Right cardiac atrium (tissue), 5 donors: ENCODE results near the gene SLC25A12. TPM values are rescaled to one million over a fixed set of nuclear protein-coding genes. Genes with fewer than 3 reads are reported as not detected.

Source experiments
- ATAC-seq, 2 donors: fragments of 200-7000 bp; cut with Tn5 transposase; one replicate each; pipeline versions ENCODE4 v1.8.0 to v1.9.1; 2020; ENCODE audit warnings: moderate library complexity in 2 of 2, mild to moderate bottlenecking in 1 of 2
- DNase-seq, 3 donors: peaks; one replicate each; pipeline ENCODE4 v3.0.0-alpha.2; 2020
- H3K27ac ChIP-seq: one replicate; pipeline ENCODE4 v1.5.1; 2013; ENCODE audit warnings: mild to moderate bottlenecking, low read length, control low read depth, moderate library complexity
- H3K27me3 ChIP-seq: one replicate; pipeline ENCODE4 v1.6.1; 2013; ENCODE audit not compliant: control insufficient read depth, insufficient read depth
- H3K4me1 ChIP-seq: one replicate; pipeline ENCODE4 v1.6.1; 2013; ENCODE audit warnings: low read length; ENCODE audit not compliant: control insufficient read depth, insufficient read depth
- H3K4me3 ChIP-seq: one replicate; pipeline ENCODE4 v1.5.1; 2013; ENCODE audit warnings: low read length, control low read depth
- H3K9me3 ChIP-seq: one replicate; pipeline ENCODE4 v1.6.1; 2013; ENCODE audit warnings: low read length; ENCODE audit not compliant: control insufficient read depth
- WGBS: extraction: QIAGEN DNeasy Blood & Tissue Kit; methylation state at CpG from one replicate; pipeline ENCODE4 v1.1.7; 2013; 5-methylcytosine and 5-hydroxymethylcytosine counted together
- intact Hi-C, 4 donors: fragments of 100-400 bp; cut with DNase I; formaldehyde crosslinking; loops; one replicate each; pipeline versions ENCODE4 v1.11.0 to v1.14.0; 2022 to 2023
- polyA plus RNA-seq: library from polyadenylated mRNA; stranded (reverse); fragments of 200-250 nt; gene quantifications from one replicate; pipeline ENCODE4 v1.2.3, GENCODE V29; 2013
- total RNA-seq, 4 donors: library from RNA; stranded (reverse); fragmentation: NEBNext Ultra II Directional; extraction: Animal tissue kit (Norgen Biotek cat#: 25700); gene quantifications; one replicate each; pipeline ENCODE4 v1.2.1, GENCODE V29; 2021
- donor health status: healthy with polysubstance abuse.
- donor health status: DM: no; HTN: yes; CAD: no.
- donor health status: DM: no; HTN: no; CAD: no.
- donor health status: DM: no; HTN: yes; CAD: no; lungs with severe emphysema.
- donor health status: DM: yes; HTN: yes; CAD: no.

Gene SLC25A12
- total and polyA plus RNA-seq, 5 donors: 74.2 to 122 (median 99.4) TPM

GRCh38 chr2:171807119-171807518 is 86.9 kb downstream of the SLC25A12 start:
- Histone ChIP-seq H3K4me1 (no peaks in the 10 kb centered on the region), H3K4me3 (no peak overlapping the region), H3K9me3 (no peaks in the 10 kb centered on the region), H3K27ac (no peak overlapping the region), H3K27me3 (no peaks in the 10 kb centered on the region)
- no peak for ATAC-seq
- 10% methylated on average over 3 of the region's 3 CpGs for WGBS
- DNase-seq: no peak
- intact Hi-C loops: no loop called here

GRCh38 chr2:171804456-171804855 is 89.6 kb downstream of the SLC25A12 start:
- no peak overlapping the region for H3K4me3 ChIP-seq
- no peak for ATAC-seq
- H3K27me3 ChIP-seq: no peaks in the 10 kb centered on the region
- intact Hi-C loops: no loop called here
- H3K4me1 ChIP-seq: no peaks in the 10 kb centered on the region
- no peak overlapping the region for H3K27ac ChIP-seq
- H3K9me3 ChIP-seq: no peaks in the 10 kb centered on the region
- no peak for DNase-seq
- WGBS: 98% methylated on average over 3 of the region's 3 CpGs

GRCh38 chr2:171803757-171804156 is 90.3 kb downstream of the SLC25A12 start:
- WGBS: 71% methylated on average over 5 of the region's 5 CpGs
- DNase-seq: no peak
- Histone ChIP-seq H3K9me3 (no peaks in the 10 kb centered on the region), H3K4me3 (no peak overlapping the region), H3K27me3 (no peaks in the 10 kb centered on the region), H3K27ac (no peak overlapping the region), H3K4me1 (no peaks in the 10 kb centered on the region)
- intact Hi-C loops: no loop called here
- ATAC-seq: no peak

GRCh38 chr2:171800639-171801038 is 93.4 kb downstream of the SLC25A12 start:
- DNase-seq: no peak
- no peak for ATAC-seq
- H3K4me3 ChIP-seq: no peak overlapping the region
- no peaks in the 10 kb centered on the region for H3K27me3 ChIP-seq
- no peaks in the 10 kb centered on the region for H3K4me1 ChIP-seq
- intact Hi-C loops: no loop called here
- 85% methylated on average over 5 of the region's 5 CpGs for WGBS
- H3K27ac ChIP-seq: no peak overlapping the region
- H3K9me3 ChIP-seq: no peaks in the 10 kb centered on the region

GRCh38 chr2:171798156-171798820 is 95.8 kb downstream of the SLC25A12 start:
- WGBS: 79% methylated on average over 6 of the region's 6 CpGs

GRCh38 chr2:171794918-171795317 is 99.1 kb downstream of the SLC25A12 start:
- intact Hi-C loops: no loop called here
- DNase-seq (no peak), ATAC-seq (no peak)
- no peak overlapping the region for H3K4me3 ChIP-seq
- no peaks in the 10 kb centered on the region for H3K9me3 ChIP-seq
- H3K27me3 ChIP-seq: no peaks in the 10 kb centered on the region
- WGBS: 47% methylated on average over 4 of the region's 4 CpGs
- H3K27ac ChIP-seq: no peak overlapping the region
- no peaks in the 10 kb centered on the region for H3K4me1 ChIP-seq

More at GRCh38 chr2:171798156-171798820, 95.8 kb downstream of the SLC25A12 start:
- Histone ChIP-seq H3K4me1 (no peaks in the 10 kb centered on the region), H3K9me3 (no peaks in the 10 kb centered on the region), H3K27me3 (no peaks in the 10 kb centered on the region), H3K27ac (no peak overlapping the region), H3K4me3 (no peak overlapping the region)
- ATAC-seq (no peak), DNase-seq (no peak)
- intact Hi-C loops: no loop called here

- Histone ChIP-seq H3K4me3 (no peak overlapping the region), H3K27me3 (no peaks in the 10 kb centered on the region), H3K27ac (no peak overlapping the region), H3K9me3 (no peaks in the 10 kb centered on the region), H3K4me1 (no peaks in the 10 kb centered on the region)
- intact Hi-C loops: no loop called here
- ATAC-seq (no peak), DNase-seq (no peak)
- 67% methylated on average over 6 of the region's 6 CpGs for WGBS
Observed at GRCh38 chr2:171793691-171794678, 100.1 kb downstream of the SLC25A12 start.

GRCh38 chr2:171792886-171793580 is 101.0 kb downstream of the SLC25A12 start:
- Histone ChIP-seq H3K4me3 (no peak overlapping the region), H3K27ac (no peak overlapping the region), H3K27me3 (no peaks in the 10 kb centered on the region), H3K9me3 (no peaks in the 10 kb centered on the region), H3K4me1 (no peaks in the 10 kb centered on the region)
- intact Hi-C loops: no loop called here
- ATAC-seq: no peak
- no peak for DNase-seq
- WGBS: 68% methylated on average over 4 of the region's 4 CpGs

- no peaks in the 10 kb centered on the region for H3K27me3 ChIP-seq
- H3K27ac ChIP-seq: no peak overlapping the region
- H3K4me3 ChIP-seq: no peak overlapping the region
- no peaks in the 10 kb centered on the region for H3K9me3 ChIP-seq
- intact Hi-C loops: no loop called here
- DNase-seq: no peak
- WGBS: 96% methylated on average over 3 of the region's 3 CpGs
- ATAC-seq: no peak
- no peaks in the 10 kb centered on the region for H3K4me1 ChIP-seq
Observed at GRCh38 chr2:171792157-171792556, 101.9 kb downstream of the SLC25A12 start.

GRCh38 chr2:171791361-171791760 is 102.7 kb downstream of the SLC25A12 start:
- no peaks in the 10 kb centered on the region for H3K27me3 ChIP-seq
- intact Hi-C loops: no loop called here
- H3K9me3 ChIP-seq: no peaks in the 10 kb centered on the region
- no peaks in the 10 kb centered on the region for H3K4me1 ChIP-seq
- H3K4me3 ChIP-seq: no peak overlapping the region
- WGBS: 68% methylated on average over 4 of the region's 4 CpGs
- H3K27ac ChIP-seq: no peak overlapping the region
- DNase-seq: no peak
- ATAC-seq: no peak

GRCh38 chr2:171789956-171790355 is 104.1 kb downstream of the SLC25A12 start:
- H3K9me3 ChIP-seq: no peaks in the 10 kb centered on the region
- no peaks in the 10 kb centered on the region for H3K4me1 ChIP-seq
- H3K4me3 ChIP-seq: no peak overlapping the region
- no peaks in the 10 kb centered on the region for H3K27me3 ChIP-seq
- H3K27ac ChIP-seq: no peak overlapping the region
- DNase-seq (no peak), ATAC-seq (no peak)
- 76% methylated on average over 6 of the region's 6 CpGs for WGBS
- intact Hi-C loops: no loop called here
